ENCODE measurements around the gene RFPL3. TPM values are rescaled to one million over a fixed set of nuclear protein-coding genes. Genes with fewer than 3 reads are reported as not detected.
A peak's percentile ranks its signal among the peaks of the same experiment; 100 is the strongest.
"Not testable (repeated sequence)": the region's sequence is repeated elsewhere in the genome, so short reads cannot be mapped to it uniquely, and the experiment has no call there.

The RFPL3 gene
- total and polyA plus RNA-seq, 12 donors, result not detected

GRCh38 chr22:32354360-32355351, 3.0 kb upstream of the RFPL3 start:
- WGBS, 2 donors, result 79 to 90% methylated on average over 30 of the region's 30 CpGs
- no peaks in the 10 kb centered on the region for H3K27me3 ChIP-seq
- H3K9me3 ChIP-seq, result no peaks in the 10 kb centered on the region
- intact Hi-C loops (cut with DNase I), result loop anchor here in 1 of 10 donors (5.0 kb wide), 1 partner anchor 52 kb away; no protein-coding TSS in a partner anchor
- TF ChIP-seq CTCF (IDR thresholded peaks at IDR 0.05), result peak in 2 of 9 donors; percentile 8 to 10
- DNase-seq (no peak), ATAC-seq (peak in 6 of 8 donors; percentile 11 to 91 (median 56))
- H3K36me3 ChIP-seq, result no peaks in the 10 kb centered on the region
- H3K4me1 ChIP-seq, result no peaks in the 10 kb centered on the region
- H3K27ac ChIP-seq, result peak overlapping the region in 3 of 10 donors; percentile 39 to 63 (median 49)
- peak overlapping the region in 8 of 10 donors; percentile 3 to 54 (median 23) for H3K4me3 ChIP-seq

GRCh38 chr22:32355760-32356159, 1.9 kb upstream of the RFPL3 start:
- TF ChIP-seq CTCF (IDR thresholded peaks at IDR 0.05), result no peak
- Histone ChIP-seq H3K27me3 (no peaks in the 10 kb centered on the region), H3K4me3 (no peak overlapping the region), H3K9me3 (no peaks in the 10 kb centered on the region), H3K4me1 (no peaks in the 10 kb centered on the region), H3K36me3 (no peaks in the 10 kb centered on the region), H3K27ac (no peak overlapping the region)
- DNase-seq (no peak), ATAC-seq (peak in 1 of 8 donors; percentile 28)
- WGBS, 2 donors, result 79 to 82% methylated on average over 3 of the region's 3 CpGs
- intact Hi-C loops (cut with DNase I), result no loop called here

- H3K9me3 ChIP-seq; H3K4me3 ChIP-seq; H3K27me3 ChIP-seq; H3K4me1 ChIP-seq; ATAC-seq; H3K27ac ChIP-seq; DNase-seq; intact Hi-C loops (cut with DNase I); H3K36me3 ChIP-seq: not testable (repeated sequence)
- WGBS, 2 donors, result 72 to 77% methylated on average over 11 of the region's 11 CpGs
Observed at GRCh38 chr22:32360096-32360495, 2.4 kb downstream of the RFPL3 start.

- WGBS, 2 donors, result 71 to 96% methylated on average over 2 of the region's 2 CpGs
- no peaks in the 10 kb centered on the region for H3K36me3 ChIP-seq
- ATAC-seq (no peak), DNase-seq (no peak)
- H3K4me3 ChIP-seq, result no peak overlapping the region
- no peak for TF ChIP-seq CTCF (IDR thresholded peaks at IDR 0.05)
- no peaks in the 10 kb centered on the region for H3K4me1 ChIP-seq
- intact Hi-C loops (cut with DNase I), result no loop called here
- no peaks in the 10 kb centered on the region for H3K27me3 ChIP-seq
- no peaks in the 10 kb centered on the region for H3K9me3 ChIP-seq
- H3K27ac ChIP-seq, result no peak overlapping the region
Observed at GRCh38 chr22:32361257-32361656, 3.6 kb downstream of the RFPL3 start.

GRCh38 chr22:32364210-32364609, 6.5 kb downstream of the RFPL3 start:
- no peak for DNase-seq
- no peak for ATAC-seq
- intact Hi-C loops (cut with DNase I), result no loop called here
- Histone ChIP-seq H3K27ac (no peak overlapping the region), H3K4me1 (no peaks in the 10 kb centered on the region), H3K27me3 (no peaks in the 10 kb centered on the region), H3K9me3 (no peaks in the 10 kb centered on the region), H3K4me3 (no peak overlapping the region), H3K36me3 (no peaks in the 10 kb centered on the region)
- no peak for TF ChIP-seq CTCF (IDR thresholded peaks at IDR 0.05)
- 72 to 76% methylated on average over 5 of the region's 5 CpGs for WGBS, 2 donors
